Osteoblast (primary cell): ENCODE data around the gene CALML5. TPM values are rescaled to one million over a fixed set of nuclear protein-coding genes. Genes with fewer than 3 reads are reported as not detected.

Experiments used
- DNase-seq: peaks from one replicate; pipeline ENCODE4 v3.0.0; 2011; ENCODE audit warnings: low spot score, mixed read lengths; ENCODE audit not compliant: insufficient read length; ENCODE audit errors: missing footprints
- H2AFZ ChIP-seq: 2 replicates; pipeline ENCODE4 v1.6.0; 2011; ENCODE audit warnings: mild to moderate bottlenecking, low read length
- H3K27ac ChIP-seq: 2 replicates; pipeline ENCODE4 v1.5.1; 2011; ENCODE audit warnings: mild to moderate bottlenecking, low read depth, low read length, moderate library complexity
- H3K27me3 ChIP-seq: 2 replicates; pipeline ENCODE4 v1.6.0; 2012; ENCODE audit warnings: mild to moderate bottlenecking, control low read depth, inconsistent platforms, low read length, moderate library complexity; ENCODE audit not compliant: insufficient read depth
- H3K36me3 ChIP-seq: 2 replicates; pipeline ENCODE4 v1.5.1; 2011; ENCODE audit warnings: mild to moderate bottlenecking, low read length, control low read depth, moderate library complexity; ENCODE audit not compliant: insufficient read depth
- H3K4me1 ChIP-seq: 2 replicates; pipeline ENCODE4 v1.5.1; 2011; ENCODE audit warnings: mild to moderate bottlenecking, low read length, control low read depth, moderate library complexity; ENCODE audit not compliant: insufficient read depth
- H3K4me2 ChIP-seq: 2 replicates; pipeline ENCODE4 v1.6.0; 2011; ENCODE audit warnings: mild to moderate bottlenecking, low read length; ENCODE audit not compliant: insufficient read depth
- H3K4me3 ChIP-seq: fragments of 200-600 bp; sonication (generic); 3 replicates; pipeline ENCODE4 v1.5.1; 2012; ENCODE audit warnings: mild to moderate bottlenecking, low read length, inconsistent platforms; ENCODE audit not compliant: insufficient read depth
- H3K79me2 ChIP-seq: 2 replicates; pipeline ENCODE4 v1.6.0; 2012; ENCODE audit warnings: mild to moderate bottlenecking, low read length, control low read depth, inconsistent platforms; ENCODE audit not compliant: insufficient read depth
- H3K9me3 ChIP-seq: 2 replicates; pipeline ENCODE4 v1.5.1; 2011; ENCODE audit warnings: low read depth, low read length, control low read depth
- H4K20me1 ChIP-seq: 2 replicates; pipeline ENCODE4 v1.6.0; 2012; ENCODE audit warnings: mild to moderate bottlenecking, low read length, control low read depth; ENCODE audit not compliant: insufficient read depth
- total RNA-seq: library from RNA; depleted of rRNA; stranded (reverse); fragments of >200 nt; gene quantifications from 2 replicates; pipeline ENCODE4 v1.2.3, GENCODE V29; 2012
- TF ChIP-seq, protein P1 (sequence below): IDR thresholded peaks from 2 replicates; pipeline ENCODE4 v1.5.1; 2011; ENCODE audit warnings: mild to moderate bottlenecking, low read depth, low read length, moderate library complexity; ENCODE audit errors: extremely low read depth

The CALML5 gene
- total RNA-seq, 1 donor = not detected

DNA sequence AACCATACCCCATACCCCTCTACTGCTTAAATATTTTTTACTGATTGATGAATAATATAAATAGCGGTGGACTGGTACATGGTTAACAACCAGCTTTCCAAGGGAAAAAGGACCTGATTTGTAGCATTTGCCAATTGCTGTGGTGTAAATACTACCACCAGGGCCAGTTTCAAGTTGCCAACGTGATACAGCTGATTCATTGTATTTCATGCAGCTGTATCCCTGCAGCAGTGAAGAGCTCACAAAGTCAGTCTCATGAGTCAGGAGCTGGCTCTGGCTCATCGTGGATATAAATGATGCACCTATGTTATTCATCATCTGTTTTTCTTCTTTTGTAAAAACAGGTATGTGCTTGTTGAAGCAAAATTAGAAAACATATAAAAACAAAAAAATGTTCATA is 15.2 kb downstream of the CALML5 start:
- H3K79me2 ChIP-seq = no peaks in the 10 kb centered on the region
- H3K4me1 ChIP-seq = no peaks in the 10 kb centered on the region
- no peaks in the 10 kb centered on the region for H3K36me3 ChIP-seq
- TF ChIP-seq, protein P1, sequence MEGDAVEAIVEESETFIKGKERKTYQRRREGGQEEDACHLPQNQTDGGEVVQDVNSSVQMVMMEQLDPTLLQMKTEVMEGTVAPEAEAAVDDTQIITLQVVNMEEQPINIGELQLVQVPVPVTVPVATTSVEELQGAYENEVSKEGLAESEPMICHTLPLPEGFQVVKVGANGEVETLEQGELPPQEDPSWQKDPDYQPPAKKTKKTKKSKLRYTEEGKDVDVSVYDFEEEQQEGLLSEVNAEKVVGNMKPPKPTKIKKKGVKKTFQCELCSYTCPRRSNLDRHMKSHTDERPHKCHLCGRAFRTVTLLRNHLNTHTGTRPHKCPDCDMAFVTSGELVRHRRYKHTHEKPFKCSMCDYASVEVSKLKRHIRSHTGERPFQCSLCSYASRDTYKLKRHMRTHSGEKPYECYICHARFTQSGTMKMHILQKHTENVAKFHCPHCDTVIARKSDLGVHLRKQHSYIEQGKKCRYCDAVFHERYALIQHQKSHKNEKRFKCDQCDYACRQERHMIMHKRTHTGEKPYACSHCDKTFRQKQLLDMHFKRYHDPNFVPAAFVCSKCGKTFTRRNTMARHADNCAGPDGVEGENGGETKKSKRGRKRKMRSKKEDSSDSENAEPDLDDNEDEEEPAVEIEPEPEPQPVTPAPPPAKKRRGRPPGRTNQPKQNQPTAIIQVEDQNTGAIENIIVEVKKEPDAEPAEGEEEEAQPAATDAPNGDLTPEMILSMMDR = no peak
- no peak overlapping the region for H2AFZ ChIP-seq
- no peak overlapping the region for H3K4me3 ChIP-seq
- H3K9me3 ChIP-seq = no peaks in the 10 kb centered on the region
- peak; percentile 92 for DNase-seq
- H3K27ac ChIP-seq = no peak overlapping the region
- no peaks in the 10 kb centered on the region for H4K20me1 ChIP-seq
- H3K4me2 ChIP-seq = no peak overlapping the region
- no peaks in the 10 kb centered on the region for H3K27me3 ChIP-seq

DNA sequence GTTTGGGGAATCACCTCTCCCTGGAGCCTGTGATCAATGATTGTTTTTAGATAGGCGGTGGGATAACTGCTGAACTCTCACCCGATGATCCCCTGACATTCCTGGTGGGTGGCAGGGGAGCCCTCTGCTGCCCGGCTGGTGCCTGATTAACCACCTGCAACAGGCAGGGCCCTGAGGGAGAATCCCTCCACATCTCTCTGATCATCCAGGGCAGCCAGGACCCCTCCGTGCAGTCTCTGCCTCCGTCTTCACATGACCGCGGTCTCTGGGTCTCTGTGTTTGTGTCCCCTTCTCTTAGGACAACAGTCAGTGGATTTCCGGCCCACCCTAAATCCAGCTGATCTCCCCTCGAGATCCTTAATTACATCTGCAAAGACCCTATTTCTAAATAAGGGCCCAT is 17.4 kb downstream of the CALML5 start:
- Histone ChIP-seq H3K4me3 (no peak overlapping the region), H4K20me1 (no peaks in the 10 kb centered on the region), H2AFZ (no peak overlapping the region), H3K4me1 (no peaks in the 10 kb centered on the region), H3K36me3 (no peaks in the 10 kb centered on the region), H3K79me2 (no peaks in the 10 kb centered on the region), H3K9me3 (no peaks in the 10 kb centered on the region), H3K27ac (no peak overlapping the region), H3K4me2 (no peak overlapping the region), H3K27me3 (no peaks in the 10 kb centered on the region)
- DNase-seq = no peak
- TF ChIP-seq, protein P1 = no peak

GRCh38 chr10:5481121-5481520 is 18.2 kb downstream of the CALML5 start:
- H4K20me1 ChIP-seq = no peaks in the 10 kb centered on the region
- H3K79me2 ChIP-seq = no peaks in the 10 kb centered on the region
- no peak overlapping the region for H3K4me3 ChIP-seq
- no peak overlapping the region for H3K27ac ChIP-seq
- TF ChIP-seq, protein P1 = no peak
- no peaks in the 10 kb centered on the region for H3K36me3 ChIP-seq
- H3K4me2 ChIP-seq = no peak overlapping the region
- no peak overlapping the region for H2AFZ ChIP-seq
- H3K9me3 ChIP-seq = no peaks in the 10 kb centered on the region
- peak; percentile 73 for DNase-seq
- no peaks in the 10 kb centered on the region for H3K27me3 ChIP-seq
- no peaks in the 10 kb centered on the region for H3K4me1 ChIP-seq

- DNase-seq = peak; percentile 50
- Histone ChIP-seq H4K20me1 (no peaks in the 10 kb centered on the region), H3K9me3 (no peaks in the 10 kb centered on the region), H3K36me3 (no peaks in the 10 kb centered on the region), H3K4me1 (no peaks in the 10 kb centered on the region), H3K27ac (no peak overlapping the region), H2AFZ (no peak overlapping the region), H3K79me2 (no peaks in the 10 kb centered on the region), H3K27me3 (no peaks in the 10 kb centered on the region), H3K4me3 (no peak overlapping the region), H3K4me2 (no peak overlapping the region)
- TF ChIP-seq, protein P1 = no peak
Observed at GRCh38 chr10:5480162-5480941, 19.0 kb downstream of the CALML5 start.
